Measurements from ENCODE around the gene GP1BA. TPM values are rescaled to one million over a fixed set of nuclear protein-coding genes. Genes with fewer than 3 reads are reported as not detected.
A peak's percentile ranks its signal among the peaks of the same experiment; 100 is the strongest.

Gene GP1BA
- total RNA-seq, 1 experiment from 2014 or later: not detected

DNA sequence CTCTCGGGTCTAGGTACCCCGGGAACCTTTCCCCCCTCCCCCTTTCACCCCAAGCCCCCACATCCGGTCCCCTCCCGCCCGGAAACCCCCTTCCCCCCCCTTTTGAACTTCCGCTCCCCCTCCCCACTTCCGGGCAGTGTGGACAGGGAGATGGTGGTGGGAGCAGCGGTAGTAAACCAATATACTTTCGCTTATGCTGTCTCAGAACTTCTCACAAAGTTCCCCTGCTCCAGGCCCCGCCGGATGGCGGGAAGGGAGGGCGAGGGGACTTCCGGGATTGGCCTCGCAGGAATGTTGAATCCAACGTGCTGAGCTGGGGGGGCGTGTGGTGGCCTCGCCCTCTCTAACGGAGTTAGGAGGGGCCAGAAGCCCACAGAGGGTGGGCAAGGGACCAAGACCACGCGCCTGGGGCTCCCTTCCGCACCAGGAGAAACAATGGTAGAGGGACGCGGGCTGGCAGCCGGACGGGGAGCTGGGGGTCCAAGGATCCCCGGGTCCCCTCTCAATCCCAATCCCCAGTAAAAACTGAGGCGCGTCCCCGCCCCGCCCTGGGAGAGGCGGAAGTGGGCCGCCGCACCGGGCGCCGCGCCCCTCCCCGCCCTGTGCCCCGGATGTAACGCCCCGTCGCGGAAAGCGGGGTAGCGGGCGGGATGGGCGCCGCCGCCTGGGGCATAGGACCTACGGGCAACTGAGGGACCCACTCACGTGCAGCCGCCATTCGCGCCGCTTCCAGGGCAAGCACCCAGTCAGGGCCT, 15.5 kb downstream of the GP1BA start:
- DNase-seq (ENCODE audit: low spot score): peak; percentile 27
- in situ Hi-C loops (cut with HindIII; ENCODE audit: low sequenced_read_pairs): no loop called here

DNA sequence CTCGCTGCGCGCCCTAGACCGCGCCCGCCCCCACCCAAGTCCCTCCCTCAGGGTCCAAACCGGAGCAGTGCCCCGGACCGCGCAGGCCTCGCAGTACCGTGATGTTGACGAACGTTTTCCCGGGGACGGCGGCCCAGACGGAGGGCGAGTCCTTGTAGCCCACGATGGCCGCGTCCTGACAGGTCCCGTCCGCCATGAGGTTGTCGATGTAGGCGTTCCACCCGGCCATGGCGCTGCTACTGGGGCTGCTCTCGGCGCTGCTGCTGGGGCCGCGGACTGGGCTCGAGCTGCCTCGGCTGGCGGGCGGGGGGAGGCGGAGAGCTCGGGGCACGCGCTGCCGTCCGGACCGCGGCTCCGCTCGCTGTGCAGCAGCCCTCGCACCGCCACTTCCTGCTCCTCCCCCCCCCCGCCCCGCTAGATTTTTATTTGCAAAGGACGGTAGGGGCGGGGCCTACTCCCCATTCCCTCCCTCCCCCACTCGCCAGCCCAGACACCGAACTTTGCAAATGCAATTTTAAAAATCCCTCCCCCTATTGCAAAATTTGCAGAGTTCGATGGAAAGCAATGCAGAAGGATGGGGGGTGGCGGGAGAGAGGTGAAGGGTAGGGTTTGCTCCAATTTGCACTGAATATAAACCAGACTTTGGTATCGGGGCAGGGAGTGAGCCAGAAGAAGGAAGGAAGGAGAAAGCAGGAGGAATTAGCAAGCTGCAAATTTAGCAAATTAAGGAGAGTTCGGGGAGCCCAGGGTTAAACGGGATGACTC, 16.3 kb downstream of the GP1BA start, which contains the start of gene PFN1:
Gene PFN1, minus strand, starts transcription at position 365 of the 765 bp plus-strand sequence. Its CDS starts 136 bp downstream, at position 229.
- peak; percentile 90 for DNase-seq (ENCODE audit: low spot score)
- in situ Hi-C loops (cut with HindIII; ENCODE audit: low sequenced_read_pairs): no loop called here

DNA sequence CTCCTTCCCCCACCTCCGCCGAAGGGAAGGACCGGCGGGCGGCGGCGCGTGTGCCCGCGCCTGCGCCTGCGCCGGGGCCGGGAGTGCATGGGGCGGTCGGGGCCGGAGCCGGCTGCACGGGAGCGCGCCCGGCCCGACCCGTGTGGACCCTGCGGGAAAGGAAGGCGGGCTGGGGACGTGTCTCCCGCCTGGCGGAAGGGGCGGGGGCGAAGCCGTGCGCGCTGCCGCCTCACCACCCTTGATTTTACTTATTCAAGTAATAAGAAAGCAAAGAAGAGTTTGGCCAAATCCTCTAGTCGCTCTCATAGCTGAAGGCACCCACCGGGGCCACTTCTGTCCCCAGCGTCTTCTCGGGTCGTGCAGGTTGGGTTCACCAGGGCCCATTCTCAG, 16.8 kb downstream of the GP1BA start:
- peak; percentile 84 for DNase-seq (ENCODE audit: low spot score)
- in situ Hi-C loops (cut with HindIII; ENCODE audit: low sequenced_read_pairs): no loop called here

DNA sequence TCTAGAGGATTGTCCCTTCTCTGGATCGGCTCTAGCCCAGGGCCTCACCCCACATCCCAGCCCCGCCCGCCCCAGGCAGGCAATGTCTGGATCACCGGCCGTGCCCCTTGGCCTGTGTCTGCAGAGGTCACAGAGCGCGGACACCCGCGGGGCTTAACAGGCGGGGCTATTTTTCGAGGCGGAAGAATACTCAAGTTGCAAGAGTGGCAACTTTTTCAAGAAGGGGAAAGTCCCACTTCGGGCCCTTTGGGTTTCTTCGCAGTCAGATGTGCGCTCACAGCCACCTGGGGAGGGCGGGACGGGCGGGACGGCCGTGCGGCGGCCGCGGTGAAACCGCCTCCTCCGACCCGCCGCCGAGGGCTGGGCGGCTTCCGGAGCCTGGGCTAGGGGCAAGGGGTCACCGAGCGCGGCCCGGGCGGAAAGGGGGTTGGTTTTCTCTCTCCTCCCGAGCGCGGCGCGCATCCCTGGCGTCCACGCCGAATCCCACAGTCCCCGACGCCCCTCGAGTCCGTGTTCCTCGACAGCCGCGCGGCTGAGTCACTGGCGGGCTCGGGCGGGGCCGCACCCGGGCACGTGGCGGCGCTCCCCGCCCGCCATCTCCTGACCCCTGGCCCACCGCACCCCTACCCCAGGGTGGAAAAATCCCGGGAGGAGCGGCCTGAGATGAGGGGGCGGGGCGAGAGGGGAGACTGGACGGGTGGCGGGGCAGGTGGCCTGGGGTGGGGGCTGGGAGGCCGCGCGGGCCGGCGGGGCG, 17.4 kb downstream of the GP1BA start:
- peak; percentile 25 for DNase-seq (ENCODE audit: low spot score)
- in situ Hi-C loops (cut with HindIII; ENCODE audit: low sequenced_read_pairs): no loop called here

DNA sequence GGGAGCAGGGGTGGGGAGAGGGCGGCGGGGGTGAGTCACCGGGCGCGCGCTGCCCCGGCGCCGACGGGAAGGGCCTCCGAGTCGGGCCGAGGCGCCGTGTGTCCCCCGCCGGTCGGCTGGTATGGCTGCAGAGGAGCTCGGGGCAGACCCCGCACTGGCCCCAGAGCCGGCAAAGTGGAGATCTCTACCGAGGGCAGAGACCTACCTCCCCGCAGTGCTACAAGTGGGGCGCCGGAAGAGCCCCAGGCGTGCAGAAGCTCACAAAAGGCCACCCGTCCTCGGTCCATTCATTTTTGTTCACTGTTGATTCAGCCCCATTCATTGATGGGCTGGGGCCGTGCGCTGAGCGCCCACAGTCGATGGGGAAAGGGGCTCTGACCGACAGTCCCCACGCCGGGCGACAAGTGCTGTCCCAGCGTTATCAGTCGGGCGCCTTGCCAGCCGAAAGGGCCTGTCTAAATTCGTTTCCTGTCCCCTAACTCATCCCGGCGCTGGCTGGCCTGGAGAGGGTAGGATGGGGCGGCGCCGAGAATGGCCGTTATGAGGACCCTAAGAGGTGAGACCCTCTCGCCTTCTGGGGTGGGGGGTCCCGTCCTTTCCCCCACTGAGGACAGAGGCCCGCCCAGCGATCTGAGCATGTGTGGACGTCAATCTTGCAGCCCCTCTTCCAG, 18.1 kb downstream of the GP1BA start:
- in situ Hi-C loops (cut with HindIII; ENCODE audit: low sequenced_read_pairs): no loop called here
- peak; percentile 25 for DNase-seq (ENCODE audit: low spot score)

DNA sequence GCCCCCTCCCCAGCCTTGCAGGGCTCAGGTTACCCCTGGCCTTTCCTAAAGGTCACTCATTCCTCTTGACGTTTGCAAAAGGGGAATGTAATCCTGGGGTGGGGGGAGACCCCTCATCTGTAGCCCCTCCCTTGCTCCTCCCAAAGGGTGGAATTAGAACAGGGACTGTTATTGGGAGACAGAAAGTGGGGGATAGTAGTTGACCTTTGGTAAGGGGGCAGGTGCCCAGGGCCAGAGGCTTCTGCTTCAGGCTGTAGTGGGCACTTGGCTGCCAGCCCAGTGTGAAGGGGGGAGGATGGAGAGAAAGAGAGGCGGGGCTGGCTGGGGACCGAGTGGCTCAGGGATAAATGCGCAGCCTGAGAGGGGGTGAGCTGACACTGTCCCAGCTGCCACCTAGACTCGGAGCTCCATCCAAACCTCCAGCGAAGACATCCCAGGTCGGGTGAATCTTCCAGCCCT, 18.7 kb downstream of the GP1BA start, which contains the start of gene ENO3:
Gene ENO3, plus strand, starts transcription at position 374 of the 459 bp plus-strand sequence. CDS start 711 bp downstream, outside the sequence.
- DNase-seq (ENCODE audit: low spot score): peak; percentile 27
- in situ Hi-C loops (cut with HindIII; ENCODE audit: low sequenced_read_pairs): no loop called here

DNA sequence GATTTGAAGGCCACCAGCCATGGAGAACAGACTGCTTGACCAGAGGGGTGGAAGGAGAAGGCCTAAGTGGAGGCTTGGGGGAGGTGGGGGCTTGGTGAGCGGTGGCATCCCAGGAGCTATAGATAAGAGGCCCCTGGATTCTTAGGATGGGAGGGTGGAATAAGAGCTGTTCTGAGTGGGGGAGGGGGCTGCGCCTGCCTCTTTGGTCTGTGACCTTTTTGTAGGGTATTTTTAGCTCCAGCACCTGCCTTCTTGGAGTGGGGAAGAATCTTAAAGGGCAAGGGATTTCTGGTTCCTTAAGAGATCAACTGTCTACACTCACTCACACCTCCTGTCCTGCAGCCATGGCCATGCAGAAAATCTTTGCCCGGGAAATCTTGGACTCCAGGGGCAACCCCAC, 19.4 kb downstream of the GP1BA start:
- in situ Hi-C loops (cut with HindIII; ENCODE audit: low sequenced_read_pairs): no loop called here
- DNase-seq (ENCODE audit: low spot score): peak; percentile 32

DNA sequence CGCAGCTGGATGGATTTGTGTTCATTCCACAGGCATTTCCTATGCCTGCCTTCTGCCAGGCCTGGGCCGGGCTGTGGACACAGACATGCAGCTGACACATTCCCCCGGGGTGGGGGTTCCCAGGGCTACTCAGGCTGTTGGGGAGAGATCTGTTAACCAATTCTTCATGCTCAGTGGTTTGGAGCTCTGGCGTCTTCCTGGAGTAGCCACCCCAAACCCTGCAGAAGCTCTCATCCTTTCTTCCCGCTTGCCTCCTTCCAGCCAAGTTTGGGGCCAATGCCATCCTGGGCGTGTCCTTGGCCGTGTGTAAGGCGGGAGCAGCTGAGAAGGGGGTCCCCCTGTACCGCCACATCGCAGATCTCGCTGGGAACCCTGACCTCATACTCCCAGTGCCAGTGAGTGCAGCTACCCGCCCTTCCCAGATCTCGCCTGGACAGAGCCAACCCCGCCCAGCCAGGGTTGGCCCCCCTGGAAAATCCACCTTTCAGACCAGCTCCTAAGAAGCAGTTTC, 21.4 kb downstream of the GP1BA start:
- DNase-seq (ENCODE audit: low spot score): no peak
- in situ Hi-C loops (cut with HindIII; ENCODE audit: low sequenced_read_pairs): no loop called here

DNA sequence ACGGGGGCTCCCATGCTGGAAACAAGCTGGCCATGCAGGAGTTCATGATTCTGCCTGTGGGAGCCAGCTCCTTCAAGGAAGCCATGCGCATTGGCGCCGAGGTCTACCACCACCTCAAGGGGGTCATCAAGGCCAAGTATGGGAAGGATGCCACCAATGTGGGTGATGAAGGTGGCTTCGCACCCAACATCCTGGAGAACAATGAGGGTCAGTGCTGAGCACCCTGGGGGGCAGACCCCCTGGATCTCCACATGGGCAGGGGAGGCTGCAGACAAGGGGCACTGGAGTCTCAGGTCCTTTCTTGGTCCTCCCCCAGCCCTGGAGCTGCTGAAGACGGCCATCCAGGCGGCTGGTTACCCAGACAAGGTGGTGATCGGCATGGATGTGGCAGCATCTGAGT, 23.0 kb downstream of the GP1BA start:
- in situ Hi-C loops (cut with HindIII; ENCODE audit: low sequenced_read_pairs): no loop called here
- DNase-seq (ENCODE audit: low spot score): no peak

DNA sequence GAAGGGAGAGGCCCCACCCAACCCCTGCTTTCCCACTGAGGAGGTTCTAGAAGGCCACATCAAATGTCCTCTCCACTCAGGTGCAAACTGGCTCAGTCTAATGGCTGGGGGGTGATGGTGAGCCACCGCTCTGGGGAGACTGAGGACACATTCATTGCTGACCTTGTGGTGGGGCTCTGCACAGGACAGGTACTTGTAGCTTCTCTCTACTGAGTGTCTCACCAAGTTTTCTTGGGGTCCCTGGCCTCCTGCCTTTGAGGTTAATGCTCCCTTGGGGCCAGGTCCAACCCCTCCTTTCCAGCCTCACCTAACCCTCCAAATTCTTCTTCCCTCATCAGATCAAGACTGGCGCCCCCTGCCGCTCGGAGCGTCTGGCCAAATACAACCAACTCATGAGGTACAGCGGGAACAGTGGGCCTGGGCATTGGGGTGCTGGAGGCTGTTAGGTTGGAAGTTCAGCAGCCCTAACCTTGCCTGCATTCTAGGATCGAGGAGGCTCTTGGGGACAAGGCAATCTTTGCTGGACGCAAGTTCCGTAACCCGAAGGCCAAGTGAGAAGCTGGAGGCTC, 24.5 kb downstream of the GP1BA start:
- in situ Hi-C loops (cut with HindIII; ENCODE audit: low sequenced_read_pairs): no loop called here
- DNase-seq (ENCODE audit: low spot score): no peak

DNA sequence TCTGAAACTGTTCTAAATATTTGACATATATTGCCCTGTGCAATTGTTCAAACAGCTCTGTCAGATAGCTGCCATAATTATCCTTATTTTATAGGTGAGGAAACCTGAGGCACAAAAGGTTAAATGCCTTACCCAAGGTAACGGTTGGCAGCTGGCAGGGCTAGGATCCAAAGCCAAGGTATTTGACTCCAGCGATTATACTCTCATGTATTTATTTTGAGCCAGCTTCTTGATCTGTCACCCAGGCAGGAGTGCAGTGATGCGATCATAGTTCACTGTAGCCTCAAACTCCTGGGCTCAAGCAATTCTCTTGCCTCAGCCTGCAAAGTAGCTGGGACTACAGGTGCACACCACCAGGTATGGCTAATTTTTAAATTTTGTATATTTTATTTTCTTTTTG, 26.0 kb downstream of the GP1BA start:
- DNase-seq (ENCODE audit: low spot score): no peak
- in situ Hi-C loops (cut with HindIII; ENCODE audit: low sequenced_read_pairs): no loop called here

DNA sequence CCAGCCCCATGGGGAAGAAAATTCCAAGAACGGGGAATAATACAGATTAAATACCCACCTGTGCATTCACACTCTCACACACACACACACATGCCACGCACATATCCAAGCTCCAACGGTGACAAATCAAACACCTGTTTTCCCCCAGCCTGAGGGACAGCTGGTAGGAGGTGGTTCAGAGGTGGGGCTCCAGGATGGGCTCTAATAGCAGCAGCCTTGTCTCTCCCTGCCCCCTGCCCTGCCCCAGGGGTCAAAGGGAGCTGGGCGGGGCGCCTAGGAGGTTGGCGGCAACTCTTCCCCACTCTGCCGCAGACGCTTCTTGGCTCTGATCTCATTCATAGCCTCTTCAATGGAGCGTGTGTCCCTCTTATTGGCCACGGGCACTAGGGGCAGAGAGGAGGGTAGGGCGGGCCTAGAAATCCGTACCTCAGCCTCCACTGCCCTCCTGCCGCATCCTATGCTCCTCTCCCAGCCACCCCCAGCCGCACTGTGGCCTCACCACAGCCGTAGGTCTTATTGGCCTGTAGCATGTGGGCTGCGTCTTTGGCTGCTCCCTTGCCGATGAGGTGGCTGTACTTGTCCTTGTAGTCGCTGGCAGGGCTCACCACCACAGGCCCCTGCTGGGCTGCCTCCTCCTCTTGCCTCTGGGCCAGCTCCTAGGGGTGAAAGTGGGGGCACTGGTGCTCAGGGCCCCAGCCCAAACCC, 27.3 kb downstream of the GP1BA start:
- DNase-seq (ENCODE audit: low spot score): no peak
- in situ Hi-C loops (cut with HindIII; ENCODE audit: low sequenced_read_pairs): no loop called here

DNA sequence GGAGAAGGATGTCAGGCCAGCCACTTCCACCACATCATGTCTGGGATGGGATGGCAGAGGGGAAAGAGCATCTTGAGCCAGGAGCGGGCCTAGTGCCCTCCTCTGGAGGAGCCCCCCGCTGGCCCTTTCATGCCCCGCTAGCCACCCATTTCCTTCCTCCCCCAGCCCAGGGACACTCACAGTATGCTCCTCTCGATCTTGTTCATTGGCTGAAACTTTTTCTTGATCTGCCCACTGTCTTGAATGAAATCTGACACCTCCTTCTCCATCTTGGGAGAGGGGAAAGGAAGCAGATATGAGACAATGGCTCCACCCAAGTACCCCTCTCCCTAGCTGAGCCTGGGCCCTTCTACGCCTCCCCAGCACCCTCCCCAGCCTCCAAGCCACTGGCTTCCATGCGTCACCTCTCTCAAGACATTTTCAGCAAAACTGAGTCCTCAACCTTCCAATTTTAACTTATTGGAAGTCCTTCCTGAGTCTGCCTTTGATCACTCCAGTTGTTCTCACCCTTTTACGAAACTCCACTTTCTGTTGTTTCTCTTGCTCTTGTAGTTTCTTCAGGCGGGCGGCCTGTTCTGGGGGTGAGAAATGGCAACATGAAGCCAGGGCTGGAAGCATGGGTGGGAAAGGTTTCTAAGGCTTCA, 28.3 kb downstream of the GP1BA start:
- no peak for DNase-seq (ENCODE audit: low spot score)
- in situ Hi-C loops (cut with HindIII; ENCODE audit: low sequenced_read_pairs): no loop called here

DNA sequence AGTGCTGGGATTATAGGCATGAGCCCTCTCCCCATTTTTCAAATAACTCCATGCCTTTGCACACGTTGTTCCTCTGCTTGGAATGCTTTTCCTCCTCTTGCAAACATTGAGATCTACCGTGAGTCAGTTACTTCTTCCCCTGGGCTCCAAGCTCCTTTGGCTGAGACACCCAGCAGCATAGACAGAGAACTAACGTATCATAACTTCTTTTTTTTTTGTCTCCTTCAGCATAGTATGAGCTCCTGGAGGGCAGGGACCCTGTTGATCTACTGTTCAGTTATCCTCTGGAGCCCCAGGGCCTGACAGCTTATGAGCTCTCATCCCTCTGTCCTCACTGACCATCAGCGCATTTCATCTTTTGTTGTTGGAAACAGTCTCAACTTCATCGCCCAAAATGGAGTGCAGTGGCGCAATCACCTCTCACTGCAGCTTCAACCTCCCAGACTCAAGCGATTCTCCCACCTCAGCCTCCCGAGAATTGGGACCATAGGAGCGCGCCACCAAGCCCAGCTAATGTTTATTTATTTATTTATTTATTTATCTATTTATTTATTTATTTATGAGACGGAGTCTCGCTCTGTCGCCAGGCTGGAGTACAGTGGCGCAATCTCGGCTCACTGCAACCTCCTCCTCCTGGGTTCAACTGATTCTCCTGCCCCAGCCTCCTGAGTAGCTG, 33.4 kb downstream of the GP1BA start:
- in situ Hi-C loops (cut with HindIII; ENCODE audit: low sequenced_read_pairs): no loop called here
- DNase-seq (ENCODE audit: low spot score): no peak

DNA sequence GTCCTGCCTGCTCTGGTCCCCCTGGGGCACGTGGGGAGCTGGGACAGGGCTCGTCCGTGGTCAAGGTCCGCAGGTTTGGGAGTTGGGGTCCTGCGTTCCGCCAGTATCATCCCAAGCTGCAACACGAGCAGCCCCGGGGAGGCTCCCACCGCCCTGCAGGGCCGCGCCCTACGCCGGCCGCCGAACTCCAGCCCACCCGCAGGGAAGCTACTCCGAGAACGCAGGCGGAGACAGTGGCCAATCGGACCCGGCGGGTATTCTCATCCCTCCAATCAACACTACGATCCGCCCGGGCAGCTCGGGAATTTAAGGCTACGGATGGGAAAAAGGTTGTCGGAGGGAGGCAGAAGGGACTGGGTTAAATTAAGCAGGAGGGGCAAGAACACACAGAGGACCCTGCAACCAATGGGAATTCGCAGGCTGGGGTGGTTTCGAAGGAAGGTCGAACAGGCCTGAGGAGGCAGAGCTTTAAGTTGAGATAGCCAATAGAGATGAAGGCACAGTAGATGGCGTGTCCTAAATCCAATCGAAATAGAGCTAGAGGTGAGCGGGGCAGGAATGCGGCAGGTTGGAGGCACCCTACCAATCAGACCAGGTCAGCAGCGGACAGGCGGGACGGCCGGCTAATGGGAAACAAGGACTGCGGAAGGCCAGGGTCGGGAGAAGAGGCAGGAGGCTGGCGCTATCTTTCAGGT, 34.9 kb downstream of the GP1BA start:
- in situ Hi-C loops (cut with HindIII; ENCODE audit: low sequenced_read_pairs): no loop called here

More for the DNA sequence above, 34.9 kb downstream of the GP1BA start:
- peak; percentile 100 for DNase-seq (ENCODE audit: low spot score)
